Fibroblast of skin of abdomen (primary cell): ENCODE data around the gene PIK3C2B.

Experiments
- DNase-seq: peaks from one replicate; pipeline ENCODE4 v3.0.0-alpha.2; 2013

The PIK3C2B gene

DNA sequence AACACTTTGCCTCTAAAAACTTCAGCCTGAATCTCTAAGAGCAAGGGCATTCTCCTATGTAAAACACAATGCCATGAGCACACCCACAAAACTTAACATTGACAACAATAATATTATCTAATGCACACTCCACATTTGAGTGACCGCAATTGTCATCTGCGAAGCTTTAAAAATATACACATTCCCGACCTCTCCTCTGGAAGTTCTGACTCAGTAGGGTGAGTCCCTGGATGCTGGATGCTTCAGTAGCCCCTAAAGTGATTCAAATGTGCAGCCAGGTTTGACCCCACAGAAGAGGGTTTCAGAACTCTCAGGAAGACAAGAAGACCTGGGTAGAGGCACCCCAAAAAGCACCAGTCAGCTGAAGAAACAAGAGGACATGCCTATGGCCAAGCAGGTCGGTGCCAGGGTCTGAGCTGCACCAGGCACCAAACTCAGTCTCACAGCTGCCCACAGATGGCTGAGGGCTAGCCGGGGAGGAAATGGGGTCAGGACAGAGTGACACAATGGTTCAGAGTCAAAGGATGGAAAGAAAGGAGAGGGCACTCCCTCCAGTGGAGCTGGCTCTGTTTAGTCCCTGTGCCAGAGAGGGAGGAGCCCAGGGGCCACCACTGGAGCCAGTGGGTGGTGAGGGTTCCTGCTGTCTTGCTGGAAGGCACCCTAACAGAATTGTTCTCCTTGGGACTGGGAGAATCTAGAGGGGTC is 17.4 kb downstream of the PIK3C2B start:
- DNase-seq = no peak

- no peak for DNase-seq
These were observed 18.0 kb downstream of the PIK3C2B start for GRCh38 chr1:204476563-204476962.

DNA sequence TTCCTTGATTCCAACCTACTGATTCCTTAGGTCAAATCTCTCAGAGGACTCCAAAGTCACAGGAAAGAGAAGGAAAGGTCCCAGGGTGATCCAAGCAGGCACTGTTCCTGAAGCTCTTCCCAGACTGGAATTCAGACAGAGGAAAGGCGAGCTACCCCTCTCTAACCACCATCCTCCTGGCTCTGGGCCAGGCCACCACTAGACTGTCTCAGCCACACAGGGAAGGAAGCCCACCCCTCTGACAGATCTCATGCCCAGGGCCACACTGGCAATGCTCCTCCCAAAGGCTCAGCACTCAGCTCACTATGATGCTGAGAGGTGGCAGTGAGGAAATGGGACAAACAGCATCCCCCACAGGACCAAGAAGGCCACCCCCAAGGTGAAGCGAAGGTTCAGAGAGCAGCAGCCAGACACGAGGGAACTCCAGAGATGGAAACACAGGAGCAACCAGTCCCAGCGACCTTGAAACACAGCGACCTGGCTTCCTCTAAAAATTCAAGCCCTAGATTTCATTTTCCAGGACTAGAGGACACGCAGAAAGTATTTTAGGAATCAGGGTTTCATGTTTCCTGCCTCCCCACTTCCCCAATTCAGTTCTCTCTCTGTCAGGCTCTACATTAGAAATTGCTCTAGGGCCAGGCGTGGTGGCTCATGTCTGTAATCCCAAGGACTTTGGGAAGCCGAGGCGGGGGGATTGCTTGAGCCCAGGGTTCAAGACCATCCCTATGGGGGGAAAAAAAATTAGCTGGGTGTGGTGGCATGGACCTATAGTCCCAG is 18.8 kb downstream of the PIK3C2B start:
- peak; percentile 40 for DNase-seq

- no peak for DNase-seq
These were observed 21.1 kb downstream of the PIK3C2B start for GRCh38 chr1:204473400-204473965.

- no peak for DNase-seq
These were observed 21.9 kb downstream of the PIK3C2B start for GRCh38 chr1:204472660-204473059.

GRCh38 chr1:204471687-204472086 is 22.9 kb downstream of the PIK3C2B start:
- DNase-seq = no peak

- no peak for DNase-seq
These were observed 25.3 kb downstream of the PIK3C2B start for GRCh38 chr1:204469304-204469703.

DNA sequence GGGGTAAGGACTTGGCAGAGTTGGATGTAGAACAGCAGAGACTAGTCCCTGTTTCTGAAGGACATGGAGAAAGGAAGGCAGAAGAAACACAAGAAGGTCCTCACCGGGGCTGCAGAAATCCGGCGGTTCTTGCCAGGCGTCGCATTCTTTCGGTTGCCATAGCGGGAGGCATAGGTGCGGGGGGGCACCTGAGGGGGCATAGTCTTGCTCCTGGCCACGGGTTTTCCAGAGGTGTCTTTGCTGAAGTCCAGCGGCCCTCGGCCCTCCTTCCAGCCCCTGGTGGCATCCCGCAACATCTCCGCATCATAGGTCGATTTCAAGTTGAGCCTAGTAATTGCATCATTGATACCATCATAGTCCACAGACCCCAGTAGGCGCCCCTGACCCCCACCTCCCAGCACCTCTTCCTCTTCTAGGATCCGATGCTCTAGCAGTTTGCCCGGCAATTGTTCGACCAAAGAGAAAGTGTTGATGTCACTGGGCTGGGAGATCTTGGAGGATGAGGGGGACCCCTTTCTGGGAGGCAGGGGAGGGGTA is 25.8 kb downstream of the PIK3C2B start:
- no peak for DNase-seq

- DNase-seq = no peak
These were observed 26.4 kb downstream of the PIK3C2B start for GRCh38 chr1:204468206-204468605.

DNA sequence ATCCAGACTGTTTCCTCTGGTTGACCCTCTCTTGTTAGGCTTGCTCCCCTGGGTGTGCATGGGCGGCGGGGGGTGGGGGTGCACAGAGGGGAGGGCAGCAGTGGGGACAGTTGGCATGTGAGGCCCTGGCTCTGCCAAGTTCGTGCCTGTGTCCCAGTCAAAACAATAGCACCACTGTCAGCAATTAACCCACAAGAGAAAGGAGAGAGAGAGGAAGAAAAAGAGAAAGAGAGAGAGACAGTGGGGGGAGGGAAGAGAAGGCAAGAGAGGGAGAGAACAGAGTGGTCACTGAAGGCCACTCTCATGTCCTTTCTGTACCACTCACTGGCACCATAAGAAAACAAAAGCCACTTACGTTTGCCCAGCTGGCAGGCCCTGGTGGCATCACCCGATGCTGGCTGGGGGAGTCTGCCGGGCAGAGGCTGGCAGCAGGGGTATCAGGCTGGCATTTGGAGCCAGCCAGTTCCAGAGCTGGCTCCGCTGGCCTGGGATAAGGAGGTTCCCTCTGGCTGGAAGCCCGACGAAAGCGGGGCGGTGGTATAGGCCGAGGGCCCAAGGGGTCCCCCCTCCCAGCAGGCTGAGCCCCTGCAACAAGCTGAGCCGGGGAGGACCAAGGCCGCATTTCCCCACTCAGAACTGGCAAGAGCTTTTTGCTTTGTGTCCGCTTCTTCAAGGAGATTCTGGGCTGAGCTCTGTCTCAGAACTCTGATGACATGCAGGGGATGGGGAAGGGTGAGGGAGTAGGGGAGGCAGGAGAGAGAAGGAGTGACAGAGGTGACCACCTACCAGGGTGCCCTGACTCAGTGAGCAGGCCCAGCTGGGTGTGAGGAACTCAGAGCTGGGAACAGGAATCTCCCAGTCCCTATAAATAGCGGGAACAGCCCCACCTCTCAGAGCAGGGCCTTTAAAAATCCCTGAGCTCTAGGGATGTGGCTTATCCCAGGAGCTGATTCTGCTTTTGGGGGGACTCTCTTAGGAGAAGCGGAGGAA is 27.9 kb downstream of the PIK3C2B start:
- no peak for DNase-seq

DNA sequence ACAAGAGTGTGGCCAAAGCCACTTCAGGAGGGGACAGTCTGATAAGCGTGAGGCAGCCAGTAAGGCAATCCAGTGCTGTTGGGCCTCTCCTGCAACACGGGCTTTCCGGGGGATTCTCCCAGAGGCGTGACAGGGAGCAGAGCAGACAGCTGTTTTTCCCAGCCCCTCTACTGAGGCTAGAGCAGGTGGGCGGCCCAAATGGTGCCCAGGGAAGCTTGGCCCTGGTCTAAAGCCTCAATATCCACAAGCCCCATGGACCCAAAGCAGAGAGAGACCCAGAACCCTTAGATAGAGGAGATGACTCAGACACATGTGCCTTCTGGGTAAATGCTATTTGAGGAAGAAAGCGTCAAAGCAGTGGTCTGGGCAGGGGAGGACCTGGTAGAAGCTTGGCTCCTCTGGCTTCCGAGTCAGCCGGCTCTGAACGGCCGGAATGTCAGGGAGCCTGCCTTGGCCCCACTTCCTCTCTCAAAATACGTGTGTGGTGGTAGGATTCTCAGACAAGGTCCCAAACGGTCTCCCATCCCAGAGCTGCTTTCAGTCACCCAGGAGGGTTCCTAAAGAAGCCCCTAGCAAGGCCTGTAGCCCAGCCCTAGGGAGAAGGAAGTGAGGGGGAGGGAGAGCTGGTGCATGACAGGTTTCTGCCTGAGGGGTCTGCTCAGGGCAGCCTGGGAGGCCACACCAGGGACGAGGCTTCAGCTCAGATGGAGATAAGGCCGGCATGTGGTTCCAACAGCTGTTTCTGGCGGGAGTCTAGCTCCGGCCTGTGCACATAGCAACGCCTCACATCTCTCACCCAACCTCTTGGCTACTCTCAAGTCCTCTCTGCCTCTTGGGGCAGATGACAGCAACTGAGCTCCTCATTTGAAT is 28.8 kb downstream of the PIK3C2B start:
- no peak for DNase-seq

DNA sequence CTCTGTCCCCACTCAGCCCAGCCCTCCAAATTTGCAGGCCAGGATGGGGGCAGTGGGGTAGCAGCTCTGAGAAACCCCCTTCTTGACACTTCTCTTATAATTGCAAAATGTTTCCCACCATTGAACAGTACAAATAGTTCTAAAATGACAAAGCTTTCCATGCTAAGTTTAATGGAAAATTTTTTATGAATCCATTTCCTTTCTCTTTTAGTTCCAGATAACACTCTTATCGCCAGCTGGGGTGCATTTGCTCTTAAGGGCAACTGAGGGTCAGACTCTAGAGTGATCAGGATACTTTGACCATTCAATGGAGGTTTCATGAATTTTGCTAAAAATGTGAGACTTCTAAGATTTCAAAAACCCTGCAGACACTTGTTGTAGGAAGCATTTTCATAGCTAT is 29.9 kb downstream of the PIK3C2B start:
- no peak for DNase-seq

GRCh38 chr1:204464187-204464631 is 30.4 kb downstream of the PIK3C2B start:
- no peak for DNase-seq

GRCh38 chr1:204463125-204464060 is 31.2 kb downstream of the PIK3C2B start:
- DNase-seq = no peak

DNA sequence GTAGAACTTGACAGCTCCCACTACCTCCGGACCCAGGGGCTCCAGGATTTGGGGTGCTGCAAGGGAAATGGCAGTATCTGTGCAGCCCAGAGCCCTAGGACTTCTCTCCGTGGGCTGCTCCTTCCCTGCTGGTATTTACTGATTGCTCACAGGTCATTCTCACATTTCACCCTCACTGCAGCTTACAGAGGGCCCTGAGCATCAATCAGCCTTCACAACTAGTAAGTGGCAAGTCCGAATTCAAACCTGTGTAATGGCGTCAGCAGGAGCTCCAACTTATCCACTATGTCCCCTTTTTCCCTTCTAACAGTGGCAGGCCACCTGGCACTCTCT is 32.4 kb downstream of the PIK3C2B start:
- DNase-seq = no peak

DNA sequence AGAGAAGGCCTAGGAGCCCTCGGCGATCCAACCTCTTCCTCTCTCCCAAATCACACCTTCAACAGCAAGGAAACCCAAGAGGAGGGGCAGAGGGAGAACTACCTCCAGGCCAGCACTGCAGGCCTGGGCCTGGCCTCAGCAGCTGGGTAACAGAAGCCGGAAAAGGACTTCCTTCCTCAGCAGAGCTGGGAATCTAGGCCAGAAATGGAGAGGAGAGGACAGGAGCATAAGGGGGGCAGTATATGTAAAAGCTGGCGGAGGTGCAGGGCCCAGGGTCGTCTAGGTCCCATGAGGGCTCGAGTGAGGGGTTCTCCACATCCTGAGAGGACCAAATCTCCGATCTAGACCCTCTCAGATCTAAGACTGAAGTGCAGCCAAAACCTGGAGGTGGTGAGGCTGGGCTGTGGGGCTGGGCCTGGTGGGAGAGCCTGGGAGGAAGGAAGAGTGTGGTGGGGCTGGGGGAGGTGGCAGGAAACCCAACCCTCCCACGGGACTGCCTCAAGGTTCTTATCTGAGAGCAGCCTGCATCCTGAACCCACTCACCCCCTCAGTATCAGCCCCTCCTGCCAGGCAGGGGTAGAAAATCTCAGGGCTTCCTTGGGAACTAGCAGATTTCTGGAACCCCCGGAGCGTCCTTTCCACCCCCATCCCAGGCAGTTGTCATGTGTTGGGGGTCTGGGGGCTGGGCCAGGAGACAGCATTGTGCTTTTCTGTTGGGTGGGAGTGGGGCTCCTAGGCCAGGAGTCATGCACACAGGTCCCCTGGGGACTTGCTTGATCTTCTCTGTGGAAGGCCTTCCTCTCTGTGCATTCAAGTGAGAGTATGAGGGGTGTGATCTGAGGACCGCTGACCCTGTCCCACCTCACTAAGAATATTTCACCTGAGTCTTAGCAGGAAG is 33.0 kb downstream of the PIK3C2B start:
- no peak for DNase-seq

GRCh38 chr1:204460346-204460745 is 34.3 kb downstream of the PIK3C2B start:
- no peak for DNase-seq

DNA sequence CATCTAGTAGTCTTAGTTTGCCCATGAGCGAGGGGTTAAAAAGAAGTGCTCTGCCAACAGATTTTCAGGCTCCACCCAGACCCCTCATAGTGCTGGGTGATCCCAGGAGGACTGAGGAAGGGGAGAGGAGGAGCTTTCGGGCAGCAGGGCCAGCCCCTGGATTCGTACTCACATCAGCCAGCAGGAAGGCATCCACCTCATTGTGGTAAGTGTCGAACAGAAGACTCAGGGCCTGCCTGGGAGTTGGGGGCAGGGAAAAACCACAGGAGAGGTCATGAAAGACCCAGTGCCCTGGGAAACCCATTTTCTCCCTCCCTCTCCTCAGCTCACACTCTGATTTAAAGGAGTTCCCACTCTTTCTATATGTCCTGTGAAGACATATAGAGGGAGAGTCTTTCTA is 34.9 kb downstream of the PIK3C2B start:
- DNase-seq = no peak

- DNase-seq = no peak
These were observed 36.9 kb downstream of the PIK3C2B start for GRCh38 chr1:204457666-204458065.
